GM18520 (cell line): Measurements from ENCODE around the gene ZNF423.
A peak's percentile ranks its signal among the peaks of the same experiment; 100 is the strongest.

Experiments used
- ATAC-seq: cut with Tn5 transposase; IDR thresholded peaks from one replicate; pipeline ENCODE4 v1.9.1; 2021; ENCODE audit not compliant: unreplicated experiment

Gene ZNF423

GRCh38 chr16:49605536-49606254, 250.2 kb downstream of the ZNF423 start:
- ATAC-seq, result no peak

- ATAC-seq, result no peak
Measured at GRCh38 chr16:49604602-49605001, 251.3 kb downstream of the ZNF423 start.

- ATAC-seq, result no peak
Measured at GRCh38 chr16:49603956-49604355, 252.0 kb downstream of the ZNF423 start.

- ATAC-seq, result no peak
Measured at GRCh38 chr16:49602976-49603310, 253.0 kb downstream of the ZNF423 start.

- no peak for ATAC-seq
Measured at GRCh38 chr16:49602201-49602975, 253.5 kb downstream of the ZNF423 start.

- ATAC-seq, result no peak
Measured at GRCh38 chr16:49601576-49601975, 254.3 kb downstream of the ZNF423 start.

GRCh38 chr16:49600976-49601375, 254.9 kb downstream of the ZNF423 start:
- ATAC-seq, result no peak

GRCh38 chr16:49600536-49600935, 255.4 kb downstream of the ZNF423 start:
- no peak for ATAC-seq

- no peak for ATAC-seq
Measured at GRCh38 chr16:49599704-49600103, 256.2 kb downstream of the ZNF423 start.

- no peak for ATAC-seq
Measured at GRCh38 chr16:49599281-49599680, 256.6 kb downstream of the ZNF423 start.

GRCh38 chr16:49598383-49599170, 257.3 kb downstream of the ZNF423 start:
- peak; percentile 43 for ATAC-seq

GRCh38 chr16:49597796-49598195, 258.1 kb downstream of the ZNF423 start:
- ATAC-seq, result no peak

GRCh38 chr16:49596648-49597291, 259.1 kb downstream of the ZNF423 start:
- no peak for ATAC-seq

GRCh38 chr16:49596068-49596467, 259.8 kb downstream of the ZNF423 start:
- ATAC-seq, result no peak

GRCh38 chr16:49594685-49595498, 261.0 kb downstream of the ZNF423 start:
- no peak for ATAC-seq

- ATAC-seq, result no peak
Measured at GRCh38 chr16:49594153-49594552, 261.8 kb downstream of the ZNF423 start.

GRCh38 chr16:49593424-49594040, 262.4 kb downstream of the ZNF423 start:
- no peak for ATAC-seq

- ATAC-seq, result no peak
Measured at GRCh38 chr16:49592546-49593423, 263.1 kb downstream of the ZNF423 start.
